GM18517 (cell line): ENCODE results near the gene PCK1.

Source experiments
- ATAC-seq: cut with Tn5 transposase; IDR thresholded peaks from one replicate; pipeline ENCODE4 v1.9.1; 2021; ENCODE audit warnings: mild to moderate bottlenecking, moderate library complexity; ENCODE audit not compliant: unreplicated experiment

PCK1 gene

GRCh38 chr20:57536120-57536708 is 24.7 kb upstream of the PCK1 start:
- ATAC-seq = no peak

DNA sequence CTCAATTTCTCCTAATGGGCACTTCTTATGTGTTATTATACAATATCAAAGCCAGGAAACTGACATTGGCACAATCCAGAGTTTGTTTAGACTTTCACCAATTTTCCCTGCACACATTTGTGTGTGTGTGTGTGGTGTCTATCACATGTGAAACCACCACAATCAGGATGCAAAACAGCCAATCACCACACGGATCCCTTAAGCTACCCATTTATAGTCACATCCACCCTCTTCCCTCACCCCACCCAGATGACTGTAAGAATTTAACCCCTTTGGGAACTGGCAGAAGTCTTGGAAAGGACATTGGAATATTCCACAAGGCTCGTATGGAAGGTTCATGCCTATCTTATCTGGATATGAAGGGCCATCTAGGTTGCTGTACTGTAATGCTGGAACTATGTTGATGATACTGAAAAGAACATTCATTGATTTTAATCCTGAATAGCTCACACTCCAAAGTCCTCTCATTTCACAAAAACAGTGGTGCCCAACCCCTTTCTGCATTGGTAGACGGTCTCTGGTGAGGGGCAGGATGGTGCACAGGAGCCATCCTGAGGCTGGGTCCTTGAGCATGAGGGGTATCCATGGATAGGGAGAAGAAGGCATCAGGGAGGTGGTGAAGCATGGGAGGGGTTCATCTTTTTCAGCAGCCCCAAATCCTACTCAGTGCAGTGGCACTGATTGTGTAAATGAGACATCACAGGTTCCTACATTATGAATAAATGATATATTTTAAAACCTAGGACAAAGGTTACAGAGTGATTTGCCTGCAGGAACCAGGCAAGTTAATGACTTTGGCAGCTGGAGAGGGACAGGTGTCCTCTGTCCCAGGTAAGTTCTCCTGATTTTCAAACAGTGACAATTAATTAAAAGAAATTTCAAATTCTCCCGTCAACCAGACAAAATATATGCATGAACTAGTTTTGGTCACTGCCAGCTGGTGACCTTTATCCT is 23.9 kb upstream of the PCK1 start:
- ATAC-seq = no peak

DNA sequence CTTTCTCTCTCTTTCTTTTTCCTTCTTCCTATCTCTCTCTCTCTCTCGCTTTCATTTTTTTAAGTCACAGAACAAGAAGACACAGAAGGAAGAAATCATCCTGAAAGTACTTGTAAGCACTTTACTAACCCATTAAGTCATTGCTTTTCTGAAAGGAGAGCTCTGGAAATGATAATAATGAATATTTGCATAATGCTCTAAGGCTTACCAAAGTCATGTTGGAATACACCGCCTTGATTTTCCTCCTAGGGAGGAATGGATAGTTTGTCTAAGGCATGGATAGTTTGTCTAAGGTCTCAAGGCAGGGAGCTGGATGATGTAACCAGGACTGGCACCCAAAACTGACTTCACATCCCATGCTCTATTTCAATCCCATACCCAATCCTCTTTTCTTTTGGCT is 23.1 kb upstream of the PCK1 start:
- ATAC-seq = no peak

GRCh38 chr20:57539889-57540288 is 21.0 kb upstream of the PCK1 start:
- ATAC-seq = no peak

- no peak for ATAC-seq
These were observed 19.9 kb upstream of the PCK1 start for GRCh38 chr20:57540890-57541580.

DNA sequence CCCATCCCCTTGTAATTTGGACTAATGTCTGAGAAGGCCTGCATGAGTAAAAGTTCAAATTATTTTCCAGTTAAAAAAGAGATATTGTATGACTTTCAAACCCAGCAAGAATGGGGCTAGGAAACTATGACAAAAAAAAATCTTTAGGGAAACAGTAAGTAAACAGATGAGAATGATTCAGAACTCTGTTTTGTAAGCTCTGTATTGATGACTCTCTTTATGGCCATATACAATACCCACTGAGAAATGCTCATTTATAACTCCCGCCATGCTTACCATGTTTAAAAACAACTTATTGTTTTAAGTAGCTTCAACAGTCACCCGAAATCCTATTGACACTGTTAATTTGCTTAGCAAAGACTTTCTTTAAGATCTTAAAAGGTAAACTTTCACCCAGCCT is 17.2 kb upstream of the PCK1 start:
- no peak for ATAC-seq

GRCh38 chr20:57544838-57545564 is 15.9 kb upstream of the PCK1 start:
- ATAC-seq = no peak

GRCh38 chr20:57545927-57546662 is 14.8 kb upstream of the PCK1 start:
- no peak for ATAC-seq

DNA sequence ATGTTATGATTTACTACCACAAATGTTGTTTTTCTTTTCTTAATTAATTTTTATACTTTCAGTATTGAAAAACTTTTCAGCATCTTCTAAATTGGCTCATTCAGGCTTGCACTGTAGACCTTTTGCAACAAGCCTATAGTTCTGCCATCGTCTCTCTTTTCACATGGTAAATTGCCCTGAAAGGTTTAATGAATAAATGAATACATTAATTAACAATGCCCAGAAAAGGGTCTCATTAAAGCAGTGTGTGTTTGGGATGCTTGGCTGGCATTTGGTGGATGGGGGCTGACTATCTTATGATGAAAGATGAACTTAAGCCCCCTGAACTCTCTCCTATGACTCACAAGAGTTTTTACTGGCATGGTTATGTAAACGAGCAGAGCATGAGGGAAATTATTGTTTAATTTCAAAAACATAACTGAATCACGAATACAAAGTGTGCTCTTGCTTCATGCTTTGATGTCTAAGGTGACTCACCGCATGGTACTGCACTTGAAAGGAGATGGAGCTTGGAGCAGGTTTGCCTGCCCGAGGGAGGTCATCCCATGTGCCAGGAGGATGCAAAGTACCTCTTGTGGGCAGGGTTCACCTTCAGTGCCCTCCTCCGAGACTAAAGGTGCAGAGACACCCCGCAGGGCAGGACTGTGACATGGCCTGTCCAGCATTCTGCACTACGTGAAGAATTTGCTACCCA is 13.8 kb upstream of the PCK1 start:
- ATAC-seq = no peak

DNA sequence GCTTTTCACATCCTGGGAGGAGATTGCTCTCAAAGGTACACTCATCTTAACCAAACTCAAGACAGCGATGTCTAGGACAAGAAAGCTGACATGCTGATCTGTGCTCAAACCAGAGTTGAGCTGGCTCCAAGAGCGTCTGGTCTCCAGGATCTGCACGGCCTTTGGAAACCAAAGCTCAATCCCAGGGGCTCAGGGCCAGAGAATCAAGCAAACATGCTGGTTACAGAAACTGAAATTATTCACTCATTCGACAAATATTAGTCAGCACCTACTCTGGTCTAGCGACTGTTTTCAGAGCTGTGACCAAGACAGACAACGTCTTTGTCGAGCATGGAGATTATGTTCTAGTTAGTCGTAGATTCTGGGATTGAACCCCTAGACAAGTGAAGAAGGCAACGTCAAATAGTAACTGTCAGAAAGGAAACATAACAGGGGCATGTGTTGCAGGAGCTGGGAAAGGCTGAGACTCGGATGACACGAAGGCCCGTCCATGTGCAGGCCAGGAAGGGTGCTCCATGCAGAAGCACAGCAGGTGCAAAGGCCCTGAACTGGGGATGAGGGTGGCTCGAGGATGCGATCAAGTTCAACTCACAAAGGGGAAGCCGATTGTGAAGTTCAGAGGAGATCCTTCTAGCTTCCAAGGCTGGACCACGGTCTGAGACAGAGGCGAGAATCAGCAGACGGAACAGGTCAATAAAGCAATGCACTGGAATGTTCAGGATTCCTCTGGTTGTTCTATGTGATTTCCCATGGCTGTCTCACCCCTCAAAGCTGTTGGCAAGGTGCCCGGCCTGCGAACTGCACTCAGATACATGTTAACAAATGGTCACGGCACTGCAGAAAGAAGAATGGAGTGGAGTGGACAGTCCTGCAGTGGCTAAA is 12.5 kb upstream of the PCK1 start:
- no peak for ATAC-seq

DNA sequence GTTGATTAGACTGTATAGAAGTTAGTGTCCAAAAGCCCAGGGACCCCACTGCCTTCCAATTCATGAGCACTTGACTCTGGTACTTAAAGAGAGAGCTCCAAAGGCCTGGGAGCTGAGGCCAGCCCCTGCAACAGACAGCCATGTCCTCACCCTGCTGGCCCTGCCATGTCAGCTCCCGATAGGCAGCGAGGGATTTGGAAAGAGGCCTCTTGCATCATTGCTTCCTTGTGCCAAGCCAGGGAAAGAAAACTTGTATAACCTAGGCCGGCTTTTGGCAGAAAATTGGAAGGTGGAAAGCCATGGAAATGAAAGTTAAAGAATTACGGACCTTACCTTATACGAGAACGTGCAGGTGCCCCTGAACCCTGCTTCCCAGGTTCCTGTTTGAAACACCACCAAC is 8.4 kb upstream of the PCK1 start:
- no peak for ATAC-seq

DNA sequence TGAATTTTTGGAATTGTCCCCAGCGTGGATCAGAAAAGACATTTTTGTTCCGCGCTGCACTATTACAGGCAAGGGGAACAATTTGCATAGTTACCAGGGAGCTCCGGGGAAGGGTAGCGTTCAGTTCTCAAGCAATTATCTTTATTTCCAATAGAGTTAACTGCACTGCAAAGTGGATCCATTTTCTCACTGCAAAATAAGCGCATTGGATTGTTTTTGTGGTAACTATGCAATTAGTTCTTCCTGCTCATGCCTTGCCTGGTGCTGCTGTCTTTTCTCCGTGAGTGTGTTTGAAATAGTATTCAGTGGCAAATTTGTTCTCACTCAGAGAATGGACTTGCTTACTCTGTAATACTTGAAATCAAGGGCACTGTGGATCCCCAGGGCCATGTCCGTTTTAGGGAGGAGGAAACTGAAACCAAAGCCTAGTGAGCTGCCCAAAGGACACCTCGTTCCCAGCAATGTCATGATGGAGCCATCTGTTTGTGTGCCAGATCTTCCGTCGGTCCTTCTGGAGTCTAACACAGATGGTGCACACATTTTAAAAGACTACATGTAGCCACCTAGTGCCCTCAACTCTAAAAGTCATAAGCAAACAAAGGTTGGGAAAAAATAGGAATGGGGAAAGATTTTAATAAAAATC is 7.4 kb upstream of the PCK1 start:
- ATAC-seq = no peak

DNA sequence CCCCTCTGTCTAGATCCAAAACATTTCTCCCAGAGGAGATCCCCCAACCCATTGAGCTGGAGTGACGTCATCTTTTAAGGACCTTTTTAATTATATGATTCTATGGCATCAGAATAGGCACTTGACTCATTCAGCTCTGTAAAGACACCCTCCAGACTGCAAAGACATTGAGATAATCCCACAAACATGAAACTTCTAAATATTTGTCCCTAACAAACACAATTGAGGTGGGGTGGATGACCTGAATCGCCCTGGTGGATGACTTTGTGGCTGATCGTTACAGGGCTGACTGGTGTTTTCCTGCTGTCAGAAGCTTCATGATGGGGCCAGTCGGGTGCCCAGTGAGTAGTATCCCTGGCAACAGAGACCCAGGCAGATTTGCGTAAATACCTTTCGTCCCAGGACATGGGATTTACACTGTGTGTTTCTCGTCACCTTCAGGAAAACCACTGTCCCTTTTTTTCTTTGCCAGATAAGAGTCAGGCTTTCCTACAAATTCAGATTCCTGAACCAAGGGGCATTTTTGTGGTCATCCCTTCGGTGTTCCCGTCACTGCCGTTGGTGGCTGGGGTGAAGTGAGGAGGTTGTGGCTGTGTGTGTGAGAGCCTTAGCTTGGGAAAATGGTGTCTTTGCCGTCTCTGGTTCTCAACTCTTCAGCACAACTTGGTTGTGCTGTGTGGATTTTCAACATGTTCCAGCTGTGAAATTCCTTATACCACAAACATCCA is 5.3 kb upstream of the PCK1 start:
- no peak for ATAC-seq

- ATAC-seq = no peak
These were observed 4.0 kb upstream of the PCK1 start for GRCh38 chr20:57556980-57557274.

DNA sequence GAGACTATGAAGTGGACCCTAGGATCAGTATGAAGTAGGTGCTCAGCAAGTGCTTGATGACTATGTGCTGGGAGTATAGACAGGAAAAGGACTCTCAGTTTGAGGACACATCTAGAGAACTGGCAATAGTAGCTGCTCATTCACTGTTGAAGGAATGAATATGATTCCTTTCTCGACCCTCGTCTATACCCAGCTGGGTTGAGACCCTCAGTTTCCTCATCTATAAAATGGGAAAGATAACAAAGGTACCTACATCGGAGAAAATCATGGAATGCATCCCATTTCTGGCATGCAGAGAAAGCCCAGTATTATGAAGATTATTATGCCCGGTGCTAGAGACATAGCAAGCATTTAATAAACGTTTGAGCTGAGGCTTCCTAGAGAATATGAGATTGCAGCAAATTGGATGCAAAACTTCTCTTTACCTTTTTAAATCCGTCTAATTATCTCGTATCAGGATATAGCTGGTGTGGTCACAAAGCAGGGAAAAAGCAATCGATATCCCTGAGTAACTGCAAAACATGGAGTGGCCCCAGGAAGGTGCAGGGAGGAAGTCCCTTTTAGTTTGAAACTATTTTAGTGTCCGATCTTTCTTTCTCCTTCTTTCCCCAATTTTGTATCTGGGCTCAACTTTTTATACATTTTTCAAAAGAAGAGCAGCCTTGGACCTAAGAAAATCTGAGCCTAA is 2.8 kb upstream of the PCK1 start:
- no peak for ATAC-seq

DNA sequence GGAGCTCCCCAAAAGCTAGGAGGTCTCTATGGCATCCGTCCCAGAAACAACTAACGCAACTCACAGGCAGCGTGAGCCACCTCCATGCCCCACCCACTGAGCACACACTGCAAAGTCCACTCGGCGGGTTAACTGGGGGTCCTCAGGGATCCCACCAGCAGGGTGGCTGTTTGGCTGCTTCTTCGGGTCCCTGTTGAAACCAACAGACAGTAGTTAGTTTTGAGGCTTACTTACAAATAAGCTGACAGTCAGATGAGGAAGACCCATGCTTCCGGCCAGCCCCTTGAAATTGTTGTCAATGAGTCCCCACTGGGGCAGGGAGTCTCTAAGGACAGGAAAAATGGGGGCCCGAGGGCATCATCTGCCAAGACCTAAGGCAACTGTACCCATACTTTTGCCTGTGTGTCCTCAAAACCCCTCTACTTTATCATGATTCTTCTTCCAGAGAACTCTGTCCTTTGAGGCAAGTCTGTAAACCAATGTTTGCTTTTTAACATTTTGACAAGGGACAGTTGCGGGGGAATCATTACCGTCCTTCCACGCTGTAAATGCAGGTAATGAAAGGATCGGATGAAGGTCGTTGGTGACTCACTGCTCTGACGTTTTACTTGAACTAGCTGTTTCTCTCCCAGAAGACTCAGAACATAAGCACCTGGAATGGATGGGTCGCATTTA is 2.2 kb upstream of the PCK1 start:
- ATAC-seq = no peak

DNA sequence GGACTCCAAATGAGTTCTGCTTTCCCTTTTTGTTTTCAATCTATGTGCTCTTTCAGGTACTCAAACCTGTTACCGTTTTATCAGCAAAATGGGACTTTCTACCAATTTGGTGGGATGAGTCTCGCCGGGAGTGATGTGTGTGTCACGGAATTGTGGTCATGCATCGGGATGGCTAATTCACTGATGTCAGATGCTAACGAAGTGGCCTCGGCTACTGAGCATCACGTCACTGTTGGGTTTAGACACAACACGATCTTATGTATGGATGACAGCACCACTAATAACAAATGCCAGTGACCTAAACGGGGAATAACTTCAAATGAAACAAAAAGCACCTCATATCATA is 1.6 kb upstream of the PCK1 start:
- ATAC-seq = no peak
